GM06990 (cell line): ENCODE results near the gene S100A7.
A peak's percentile ranks its signal among the peaks of the same experiment; 100 is the strongest.

Experiments
- DNase-seq: peaks from one replicate; pipeline ENCODE4 v3.0.0-alpha.2; 2011; ENCODE audit not compliant: insufficient read length; ENCODE audit errors: extremely low read depth
- H3K27me3 ChIP-seq: replicated peaks from 2 replicates; pipeline ENCODE4 v1.6.0; 2011; ENCODE audit warnings: low read length; ENCODE audit not compliant: control insufficient read depth, insufficient read depth
- H3K36me3 ChIP-seq: 2 replicates; pipeline ENCODE4 v1.5.1; 2011; ENCODE audit warnings: low read length; ENCODE audit not compliant: control insufficient read depth, insufficient read depth
- H3K4me3 ChIP-seq: replicated peaks from 2 replicates; pipeline ENCODE4 v1.5.1; 2011; ENCODE audit warnings: low read depth, mild to moderate bottlenecking, control low read depth, low read length
- CTCF ChIP-seq: IDR thresholded peaks from 2 replicates; pipeline ENCODE4 v1.5.1; 2011; ENCODE audit warnings: low read length, control low read depth, mild to moderate bottlenecking, inconsistent platforms; ENCODE audit not compliant: insufficient read depth, poor library complexity, severe bottlenecking

The S100A7 gene

GRCh38 chr1:153460551-153460950 is at the start of gene S100A7:
Gene S100A7 (minus strand): TSS chr1:153460651. CDS start chr1:153459013, 1,638 bp downstream.
- TF ChIP-seq CTCF, result no peak
- no peak for DNase-seq
- Histone ChIP-seq H3K4me3 (no peak within 1 kb of the TSS), H3K36me3 (no peaks in the 10 kb centered on the region), H3K27me3 (no peaks in the 10 kb centered on the region; the same call in none of the 2 replicates)

- H3K36me3 ChIP-seq, result no peaks in the 10 kb centered on the region
- TF ChIP-seq CTCF, result peak; percentile 90
- H3K27me3 ChIP-seq, result no peaks in the 10 kb centered on the region
- DNase-seq, result no peak
- no peak overlapping the region for H3K4me3 ChIP-seq
These were observed 49.4 kb upstream of the S100A7 start for GRCh38 chr1:153509729-153510354.

- no peak for TF ChIP-seq CTCF
- DNase-seq, result no peak
- H3K4me3 ChIP-seq, result no peak overlapping the region
- H3K36me3 ChIP-seq, result no peaks in the 10 kb centered on the region
- no peaks in the 10 kb centered on the region for H3K27me3 ChIP-seq
These were observed 48.6 kb upstream of the S100A7 start for GRCh38 chr1:153509036-153509435.

GRCh38 chr1:153507926-153508583 is 47.6 kb upstream of the S100A7 start:
- Histone ChIP-seq H3K4me3 (no peak overlapping the region), H3K36me3 (no peaks in the 10 kb centered on the region), H3K27me3 (no peaks in the 10 kb centered on the region)
- TF ChIP-seq CTCF, result no peak
- no peak for DNase-seq

GRCh38 chr1:153506831-153507413 is 46.5 kb upstream of the S100A7 start:
- no peak overlapping the region for H3K4me3 ChIP-seq
- H3K36me3 ChIP-seq, result no peaks in the 10 kb centered on the region
- H3K27me3 ChIP-seq, result no peaks in the 10 kb centered on the region
- no peak for DNase-seq
- TF ChIP-seq CTCF, result no peak
